GM19468 (cell line): ENCODE results near the gene CHSY1.

Source experiments
- ATAC-seq: cut with Tn5 transposase; IDR thresholded peaks from one replicate; pipeline ENCODE4 v1.9.1; 2021; ENCODE audit warnings: mild to moderate bottlenecking, moderate library complexity, moderate number of reproducible peaks; ENCODE audit not compliant: unreplicated experiment; ENCODE audit errors: extremely low read depth

Gene CHSY1

DNA sequence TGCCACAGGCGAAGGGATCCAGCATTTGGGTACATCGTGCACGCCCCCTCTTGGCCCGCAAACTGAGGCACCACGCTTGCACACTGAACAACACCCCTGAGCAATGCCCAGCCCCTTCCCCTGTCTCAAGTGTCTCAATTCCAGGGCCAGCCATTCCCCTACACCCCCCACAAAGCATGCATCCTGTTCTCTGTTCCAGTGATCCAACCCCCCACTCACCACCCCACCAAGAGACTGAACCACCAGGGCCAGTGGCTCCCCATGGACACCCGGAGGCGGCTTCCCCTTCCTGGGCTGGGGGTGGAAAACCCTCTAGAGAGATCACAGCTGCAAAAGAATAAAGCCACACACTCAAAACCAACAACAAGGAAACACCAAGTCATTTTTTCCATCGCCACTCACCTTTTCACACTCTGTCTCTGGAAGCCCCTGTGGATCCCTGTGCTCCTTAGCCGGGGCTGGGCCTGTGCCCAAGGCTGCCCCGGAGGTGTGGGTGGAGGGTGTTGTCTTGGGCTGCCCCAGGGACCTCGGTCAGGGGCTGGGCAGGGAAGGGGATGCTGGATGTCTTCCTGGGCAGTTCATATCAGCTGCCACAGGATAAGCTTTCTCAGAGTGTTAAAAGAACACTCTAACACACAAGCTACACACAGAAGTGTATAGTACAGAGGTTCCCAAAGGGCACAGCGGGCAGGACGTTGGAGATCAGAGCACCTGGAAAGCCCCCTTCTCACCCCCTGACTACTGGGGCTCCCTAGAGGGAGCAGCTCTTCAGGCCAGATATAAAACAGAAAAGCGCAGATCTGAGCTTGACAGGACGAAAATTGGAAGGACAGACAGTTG, 92.5 kb downstream of the CHSY1 start:
- ATAC-seq = no peak

DNA sequence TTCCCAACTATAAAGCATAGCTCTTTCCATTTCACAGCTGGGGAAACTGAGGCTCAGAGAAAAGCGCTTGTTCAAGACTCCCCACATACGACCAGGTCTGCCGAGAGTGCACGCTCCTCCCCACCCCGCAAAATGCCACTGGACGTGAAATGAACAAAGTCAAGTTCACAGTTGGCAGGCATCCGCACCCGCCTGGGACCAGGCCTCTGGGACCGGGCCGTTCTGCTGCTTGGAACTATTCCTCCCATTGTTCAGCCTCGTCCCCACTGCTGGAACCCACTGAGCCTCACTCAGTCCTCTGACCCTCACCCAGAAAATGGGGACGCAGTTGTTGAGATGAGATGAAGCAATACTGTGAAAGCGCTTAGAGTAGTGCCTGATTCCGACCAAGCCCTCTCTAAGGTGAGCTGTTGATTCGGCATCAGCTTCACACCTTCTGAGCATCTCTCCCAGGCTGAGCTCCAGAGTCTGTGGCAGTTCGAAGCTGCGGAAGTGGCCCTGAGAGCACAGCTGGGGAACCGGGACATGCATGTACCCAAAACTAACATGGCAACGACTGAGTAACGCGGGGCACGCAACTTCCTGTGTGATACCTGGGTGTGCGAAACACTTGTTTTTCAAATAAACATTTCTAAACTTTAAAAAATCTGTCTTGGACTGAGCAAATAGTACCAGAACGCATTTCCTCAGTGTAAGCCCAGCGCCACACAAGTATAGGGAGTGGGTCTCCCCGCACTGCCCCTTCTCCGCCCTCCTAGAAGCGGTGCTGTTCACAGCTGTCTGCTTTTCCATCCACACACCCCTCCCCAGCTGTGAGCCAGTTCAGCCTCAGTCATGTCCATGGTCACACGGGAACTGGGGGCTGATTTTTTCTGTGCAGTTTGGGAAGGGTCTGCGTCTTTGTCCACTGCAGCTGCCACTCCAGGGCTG, 93.4 kb downstream of the CHSY1 start:
- no peak for ATAC-seq

DNA sequence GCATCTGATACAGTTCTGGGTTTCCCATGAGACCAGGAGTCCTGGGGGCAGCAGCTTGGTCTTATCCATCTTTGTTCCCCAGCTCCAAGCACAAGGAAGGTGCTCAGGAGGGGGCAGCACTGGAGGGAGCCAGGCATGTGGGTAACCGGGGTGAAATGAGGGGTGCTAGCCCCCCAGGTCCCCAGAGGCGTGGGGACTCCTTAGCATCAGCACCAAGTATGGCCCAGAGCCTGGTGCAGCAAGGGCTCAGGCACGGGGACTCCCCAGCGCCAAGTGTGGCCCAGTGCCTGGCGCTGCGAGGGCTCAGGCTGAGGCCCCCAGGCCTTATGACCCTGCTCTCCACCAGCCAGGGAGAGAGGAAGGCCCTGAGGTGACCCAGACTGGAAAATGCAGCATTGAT, 94.1 kb downstream of the CHSY1 start:
- ATAC-seq = no peak

DNA sequence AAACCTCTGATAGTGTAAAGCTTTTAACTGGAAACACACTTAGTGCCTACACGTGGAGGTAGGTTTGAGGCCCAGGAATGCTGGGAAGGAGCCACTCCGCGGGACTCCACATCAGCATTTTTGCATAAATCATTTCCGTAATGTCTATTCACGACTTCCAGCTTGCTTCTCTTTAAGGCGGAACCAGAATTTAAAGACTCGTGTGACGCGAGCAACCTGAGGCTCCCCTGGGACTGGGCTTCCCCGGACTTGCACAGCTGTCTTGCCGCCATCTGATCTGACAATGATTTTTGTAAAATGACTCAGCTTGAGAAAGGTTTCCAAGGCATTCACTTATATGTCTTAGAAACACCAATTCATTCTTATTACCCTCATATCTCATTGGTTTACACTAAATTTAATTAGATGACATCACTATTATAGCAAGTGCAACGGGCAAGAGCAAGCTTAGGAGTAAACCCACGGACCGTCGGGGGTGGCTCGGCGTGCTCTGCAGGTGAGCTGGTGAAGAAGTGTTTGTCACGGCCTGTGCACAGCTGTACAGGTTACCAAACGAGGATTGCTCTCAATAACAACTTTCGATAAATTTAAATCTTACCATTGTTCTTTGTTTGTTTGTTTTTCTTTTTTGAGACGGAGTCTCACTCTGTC, 95.2 kb downstream of the CHSY1 start:
- ATAC-seq = peak; percentile 74

DNA sequence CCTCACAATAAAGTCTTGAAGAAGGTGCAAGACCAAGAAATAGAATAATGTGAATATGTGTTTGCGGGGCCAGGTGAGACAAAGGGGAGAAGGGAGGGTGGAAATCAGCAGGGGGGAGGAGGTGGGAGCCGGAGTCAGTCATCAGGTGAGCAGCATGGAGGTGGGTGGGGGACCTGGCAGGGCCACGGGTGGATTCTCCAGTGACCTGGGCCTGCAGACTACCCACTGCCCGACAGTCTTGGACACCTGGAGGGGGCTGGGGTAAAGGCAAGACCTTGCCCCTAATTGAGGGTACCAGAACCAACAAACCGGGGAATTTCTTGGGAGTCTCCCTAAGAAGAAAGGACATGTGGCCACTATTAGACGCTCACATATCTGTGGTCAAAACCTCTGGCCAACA, 95.8 kb downstream of the CHSY1 start:
- ATAC-seq = no peak

DNA sequence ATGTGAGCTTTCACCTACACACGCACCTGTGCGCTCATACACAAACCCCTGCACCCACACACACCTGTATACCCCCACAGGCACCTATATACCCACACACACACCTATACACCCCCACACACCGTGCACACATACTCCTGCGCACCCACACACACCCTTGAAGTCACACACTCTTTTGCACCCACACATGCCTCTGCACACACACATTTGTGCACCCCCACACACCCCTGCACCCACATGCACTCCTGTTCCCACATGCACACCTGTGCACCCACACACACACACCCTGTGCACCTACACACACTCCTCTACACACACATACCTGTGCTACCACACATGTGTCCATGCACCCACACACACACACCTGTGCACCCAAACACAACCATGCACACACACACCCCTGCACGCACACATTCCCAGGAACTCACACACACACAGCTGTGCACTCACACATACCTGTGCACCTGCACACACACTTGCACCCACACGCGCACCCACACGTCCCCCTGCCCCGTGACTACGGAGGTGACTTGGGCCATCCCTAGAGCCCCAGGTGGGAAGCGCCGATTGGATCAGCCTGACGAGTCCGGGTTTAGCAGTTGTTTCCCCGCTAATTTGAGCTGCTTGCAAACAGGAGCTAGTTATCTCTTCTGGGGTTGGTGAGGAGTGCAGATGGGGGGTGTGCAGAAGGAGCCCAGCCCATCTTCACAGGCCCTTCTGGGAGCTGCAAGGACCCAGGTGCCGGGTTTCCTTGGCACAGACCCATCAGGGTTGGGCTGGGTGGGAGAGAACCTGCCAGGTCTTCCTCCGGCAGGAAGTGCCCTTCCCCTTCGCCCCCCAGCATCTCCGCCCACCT, 97.8 kb downstream of the CHSY1 start:
- ATAC-seq = no peak

DNA sequence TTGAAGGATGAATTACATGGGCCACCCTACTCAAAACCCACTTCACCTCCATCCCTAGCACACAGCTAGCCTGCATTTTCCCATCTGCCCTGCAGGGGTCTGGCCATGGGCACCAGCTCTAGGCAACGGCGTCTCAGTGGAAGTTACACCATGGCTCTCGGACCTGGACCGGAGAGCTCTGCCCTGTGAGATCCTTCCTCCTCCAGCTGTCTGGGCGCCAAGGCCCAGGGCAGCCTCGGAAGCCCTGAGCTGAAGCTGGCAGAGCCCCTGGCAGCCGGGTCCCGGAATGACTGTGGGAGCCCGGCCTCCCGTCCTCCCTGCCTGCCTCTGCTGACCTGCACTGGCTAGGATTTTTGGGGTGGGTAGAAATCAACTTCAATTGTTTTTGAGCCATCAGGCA, 98.9 kb downstream of the CHSY1 start:
- no peak for ATAC-seq

DNA sequence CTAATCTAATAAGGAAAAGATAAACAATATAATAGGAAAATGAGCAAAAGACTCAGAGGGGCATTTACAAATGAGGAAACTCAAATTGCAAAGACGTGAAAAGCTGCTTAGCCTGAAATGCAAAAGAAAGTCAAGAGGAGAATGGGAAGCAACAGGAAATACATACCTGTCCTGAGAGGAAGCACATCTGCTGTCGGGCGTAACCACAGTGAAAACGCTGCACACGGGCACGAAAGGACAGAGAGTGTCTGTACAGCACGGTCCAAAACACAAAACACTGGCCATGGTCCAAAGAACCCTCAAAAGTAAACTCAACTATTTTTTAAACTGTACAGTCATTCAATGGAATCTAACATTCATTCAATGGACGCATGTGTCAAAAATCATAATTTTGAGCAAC, 100.6 kb downstream of the CHSY1 start:
- ATAC-seq = no peak

DNA sequence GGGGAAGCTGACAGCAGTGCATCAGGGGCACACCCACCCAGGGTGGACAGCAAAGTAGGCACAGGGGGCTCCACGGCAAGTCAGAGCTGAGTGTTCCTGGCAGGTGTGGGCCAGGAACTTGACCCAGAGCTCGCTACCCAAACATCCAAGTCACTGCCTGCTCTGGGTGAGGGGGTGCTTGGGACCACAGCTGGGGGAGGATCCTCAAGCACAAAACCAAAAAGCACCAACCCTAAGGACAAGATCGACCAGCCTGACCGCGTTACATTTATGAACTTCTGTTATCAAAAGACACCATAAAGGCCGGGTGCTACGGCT, 101.2 kb downstream of the CHSY1 start:
- ATAC-seq = no peak

DNA sequence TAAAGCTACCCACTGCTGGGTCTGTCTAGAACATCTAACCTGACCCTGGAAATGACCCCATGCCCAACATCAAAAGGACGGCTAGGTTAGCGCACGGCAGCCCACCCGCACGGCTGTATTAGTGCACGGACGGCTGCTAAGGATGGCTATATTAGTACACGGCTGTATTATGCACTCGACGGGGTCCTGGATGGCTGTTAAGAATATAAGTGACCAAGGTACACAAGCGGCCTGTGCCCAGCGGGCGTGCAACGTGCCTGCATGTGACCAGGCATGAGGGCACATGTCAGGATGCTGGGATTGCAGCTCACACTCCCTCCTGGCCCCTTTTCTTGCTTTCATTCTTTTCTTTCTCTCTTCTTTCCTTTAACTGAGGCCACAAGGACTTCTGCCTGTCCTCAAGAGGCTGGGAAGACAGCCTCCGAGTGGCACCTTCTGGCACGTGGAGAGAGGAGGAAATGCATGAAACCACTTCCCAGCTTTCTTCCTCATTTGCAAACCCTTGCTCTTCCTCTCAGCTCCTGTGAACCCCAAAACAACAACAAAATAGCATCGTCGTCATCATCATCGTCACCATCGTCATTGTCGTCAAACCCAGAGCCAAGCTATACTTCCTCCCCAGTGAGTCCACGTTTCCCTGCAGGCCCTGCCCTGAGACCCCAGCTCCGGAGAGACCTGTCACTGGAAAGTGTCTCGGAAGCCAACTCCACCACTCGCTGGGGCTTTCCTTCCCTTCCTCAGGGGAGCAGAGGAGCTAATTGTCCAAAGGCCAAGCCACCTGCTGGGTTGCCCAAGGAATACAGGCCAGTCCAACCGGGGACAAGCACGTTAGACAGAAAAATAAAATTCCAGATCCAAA, 101.8 kb downstream of the CHSY1 start:
- ATAC-seq = no peak

DNA sequence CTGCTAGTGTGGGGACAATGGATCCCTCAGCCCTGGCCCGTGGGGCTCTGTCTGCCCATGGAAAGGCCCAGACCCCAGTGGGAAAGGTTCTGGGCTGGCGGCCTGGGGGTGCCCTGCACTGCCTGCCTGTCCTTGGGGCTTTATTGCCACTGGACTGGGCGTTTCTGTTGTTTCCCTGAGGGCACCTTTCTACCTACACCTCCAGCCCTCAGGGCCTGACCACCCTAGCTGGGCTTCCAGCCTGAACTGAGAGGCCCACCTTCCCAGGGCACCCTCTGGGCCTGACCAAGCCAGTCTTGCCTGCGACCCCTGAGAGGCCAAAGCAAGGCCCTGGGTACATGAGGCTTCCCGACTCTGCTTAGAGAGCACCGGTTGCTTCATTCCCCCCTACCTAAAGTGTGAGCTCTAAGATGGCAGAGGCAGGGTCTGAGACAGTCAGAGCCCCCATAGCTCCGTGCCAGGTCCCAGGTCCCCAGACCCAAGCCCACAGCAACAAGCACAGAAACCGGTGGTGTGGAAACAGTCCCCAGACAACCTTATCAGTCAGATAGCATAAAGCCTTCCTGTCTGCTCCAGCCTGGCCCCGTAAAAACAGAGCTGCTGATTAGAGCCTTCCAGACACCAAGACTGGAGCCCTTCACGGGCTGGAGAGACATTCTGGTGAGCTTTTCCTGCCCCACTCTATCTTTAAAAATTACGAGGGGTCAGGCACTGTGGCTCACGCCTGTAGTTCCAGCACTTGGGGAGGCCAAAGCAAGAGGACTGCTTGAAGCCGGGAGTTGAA, 102.8 kb downstream of the CHSY1 start:
- ATAC-seq = no peak

DNA sequence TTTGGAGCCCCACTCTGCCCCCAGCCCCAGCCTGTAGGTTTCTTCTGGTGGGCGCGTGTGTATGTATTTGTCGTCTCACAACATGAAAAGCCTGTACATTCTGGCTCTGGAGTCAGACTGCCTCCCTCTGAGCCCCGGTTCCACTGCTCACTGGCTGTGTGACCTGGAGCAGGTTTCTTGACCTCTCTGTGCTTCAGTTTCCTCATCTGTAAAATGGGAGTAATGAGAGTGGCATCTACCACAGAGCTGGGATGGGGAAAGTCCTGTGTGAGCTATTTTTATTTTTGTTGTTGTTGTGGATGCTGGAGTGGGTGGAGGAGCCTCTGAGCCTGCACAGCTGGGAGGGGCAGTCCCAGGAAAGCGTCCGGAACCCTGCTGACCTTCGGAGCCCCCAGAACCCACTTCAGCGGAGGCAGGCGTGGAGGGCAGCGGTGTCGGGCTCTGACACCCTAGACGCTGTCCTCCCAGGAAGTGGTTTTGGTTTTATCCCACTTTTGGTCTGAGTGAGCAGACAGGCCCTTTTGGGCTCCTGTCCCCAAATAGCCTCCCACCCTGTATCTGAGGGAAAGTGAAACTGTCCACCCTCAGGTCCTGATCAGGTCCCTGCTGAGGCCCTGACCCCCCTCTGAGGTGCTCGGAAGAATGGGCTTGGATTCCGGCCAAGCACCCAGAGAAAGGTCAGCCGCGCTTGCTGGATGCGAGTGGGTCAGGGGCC, 103.5 kb downstream of the CHSY1 start:
- ATAC-seq = no peak

DNA sequence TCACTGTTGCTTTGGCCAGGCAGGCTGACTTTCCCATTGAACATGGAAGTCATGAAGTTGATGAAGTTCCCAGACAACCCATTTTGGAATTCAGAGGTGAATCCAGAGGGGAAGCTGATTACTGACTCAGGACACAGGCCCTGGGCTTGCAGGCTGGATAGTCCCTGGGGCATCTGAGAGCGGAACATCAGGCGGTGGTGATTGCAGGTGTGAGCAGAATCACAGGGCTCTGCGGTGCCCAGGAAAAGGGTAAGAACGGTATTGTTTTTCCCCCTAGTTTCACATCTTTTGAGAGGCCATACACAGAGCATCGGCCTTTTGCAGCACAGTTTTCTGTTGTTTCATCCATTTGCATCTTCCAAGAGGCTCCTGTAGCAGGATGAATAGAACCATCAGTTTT, 104.7 kb downstream of the CHSY1 start:
- no peak for ATAC-seq

DNA sequence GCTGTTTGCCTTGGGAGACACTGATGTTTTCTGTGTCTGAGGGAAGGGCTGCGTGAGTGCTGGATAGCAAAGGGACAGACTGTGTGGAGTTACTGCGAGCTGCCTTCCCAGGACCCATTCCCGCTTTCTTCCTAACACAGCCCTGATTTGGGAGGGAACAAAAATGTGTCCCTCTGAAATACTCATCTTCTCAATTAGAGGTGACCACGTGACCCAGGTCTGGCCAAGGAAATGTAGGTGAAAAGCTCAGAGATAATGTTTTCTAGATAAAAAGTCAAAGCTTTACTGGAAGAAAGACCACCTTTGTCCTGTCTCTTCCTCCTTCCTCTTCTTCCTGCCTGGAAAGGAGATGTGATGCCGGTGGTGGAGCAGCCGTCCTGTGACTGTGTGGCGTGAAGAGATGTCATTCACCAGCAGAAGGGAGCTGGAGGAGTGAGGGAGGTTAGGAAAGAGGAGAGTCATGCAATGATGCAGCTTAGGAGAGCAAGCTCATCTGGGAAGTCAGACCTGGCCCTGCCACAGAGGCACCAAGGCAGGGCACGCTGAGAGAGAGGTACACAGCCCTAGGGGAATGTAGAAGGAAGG, 105.6 kb downstream of the CHSY1 start:
- ATAC-seq = no peak

DNA sequence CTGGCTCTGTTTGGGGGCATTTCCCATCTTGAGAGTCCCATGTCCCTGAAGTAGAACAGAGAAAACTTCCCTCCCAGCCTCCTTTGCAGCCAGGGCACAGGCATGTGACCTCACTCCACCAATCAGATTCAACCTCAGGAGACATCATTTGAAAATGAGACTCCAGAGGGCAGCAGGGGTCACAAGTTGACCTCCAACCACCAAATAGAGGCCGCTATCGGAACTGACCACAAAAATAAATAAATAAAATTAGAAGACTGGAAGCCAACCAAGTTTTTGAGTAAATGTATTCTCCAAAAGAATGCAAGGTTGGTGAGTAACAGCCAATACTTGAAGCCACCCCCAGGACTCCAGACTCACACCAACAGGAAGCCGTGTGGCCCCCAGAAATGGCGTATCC, 106.5 kb downstream of the CHSY1 start:
- ATAC-seq = no peak

DNA sequence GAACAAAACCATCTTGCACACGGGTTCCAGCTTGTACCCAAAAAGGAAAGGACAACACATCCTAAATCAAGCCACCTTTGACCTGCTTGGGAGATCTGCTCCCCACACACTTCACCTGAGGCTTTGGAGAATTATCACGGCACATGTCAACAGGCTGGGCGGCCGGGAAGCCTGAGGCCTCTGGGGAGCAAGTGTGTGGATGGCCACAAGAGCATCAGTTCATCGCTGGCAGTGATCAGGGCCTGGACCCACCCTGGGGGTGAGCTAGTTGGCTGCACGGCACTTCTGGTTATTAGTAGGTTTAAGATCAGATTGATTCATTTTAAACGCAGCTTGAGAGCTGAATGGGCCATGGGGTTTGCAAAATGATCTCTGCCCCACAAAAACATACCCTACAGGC, 108.5 kb downstream of the CHSY1 start:
- no peak for ATAC-seq

DNA sequence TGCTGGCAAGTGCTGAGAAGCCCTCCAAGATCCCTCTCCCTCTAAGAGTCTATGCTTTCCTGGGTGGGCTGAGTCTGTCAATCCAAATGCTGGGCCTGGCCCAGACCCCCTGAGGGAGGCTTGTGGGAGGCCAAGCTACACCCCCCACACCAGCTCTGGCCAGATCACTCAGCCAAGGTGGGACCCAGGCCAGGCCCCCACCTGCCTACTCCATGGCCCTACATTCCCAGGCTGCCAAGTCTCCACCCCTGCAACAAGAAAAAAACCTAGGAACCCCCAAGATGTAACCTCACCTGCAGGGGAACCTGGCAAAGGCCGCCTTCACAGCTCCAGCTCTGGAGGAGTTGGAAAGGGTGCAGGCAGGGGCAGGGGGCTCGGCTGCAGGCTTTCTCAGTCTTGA, 109.1 kb downstream of the CHSY1 start:
- ATAC-seq = no peak
